Neural cell (in vitro differentiated cells): ENCODE results near the gene WDR33. TPM values are rescaled to one million over a fixed set of nuclear protein-coding genes. Genes with fewer than 3 reads are reported as not detected.

Experiments
- H2AFZ ChIP-seq: fragments of 200-600, 300-800 bp; sonication (generic), shearing (Covaris generic); 2 replicates; pipeline ENCODE4 v1.6.0; 2014; ENCODE audit warnings: low read depth, mild to moderate bottlenecking, antibody characterized with exemption, low read length, moderate library complexity
- H3F3A ChIP-seq: fragments of 200-600 bp; shearing (Covaris generic); 2 replicates; pipeline ENCODE4 v1.6.1; 2016; ENCODE audit warnings: mild to moderate bottlenecking, moderate library complexity, mixed read lengths, antibody characterized with exemption, low read length; ENCODE audit not compliant: insufficient read depth, poor library complexity, severe bottlenecking
- H3K27ac ChIP-seq: fragments of 200-600, 300-800 bp; sonication (generic), shearing (Covaris generic); 2 replicates; pipeline ENCODE4 v1.5.1; 2014; ENCODE audit warnings: mild to moderate bottlenecking, low read length, moderate library complexity
- H3K27me3 ChIP-seq: fragments of 300-800, 200-600 bp; sonication (generic), shearing (Covaris generic); 2 replicates; pipeline ENCODE4 v1.6.0; 2014; ENCODE audit warnings: mild to moderate bottlenecking, low read depth, low read length, moderate library complexity; ENCODE audit not compliant: insufficient read depth
- H3K36me3 ChIP-seq: fragments of 300-800, 200-600 bp; sonication (generic), shearing (Covaris generic); 2 replicates; pipeline ENCODE4 v1.5.1; 2014; ENCODE audit warnings: mild to moderate bottlenecking, antibody characterized with exemption, low read length, moderate library complexity; ENCODE audit not compliant: insufficient read depth
- H3K4me2 ChIP-seq: fragments of 300-800, 200-600 bp; sonication (generic), shearing (Covaris generic); 2 replicates; pipeline ENCODE4 v1.6.0; 2014; ENCODE audit warnings: mild to moderate bottlenecking, low read length
- H3K4me3 ChIP-seq: fragments of 300-800, 200-600 bp; sonication (generic), shearing (Covaris generic); 2 replicates; pipeline ENCODE4 v1.5.1; 2014; ENCODE audit warnings: mild to moderate bottlenecking, low read length, moderate library complexity
- H3K79me2 ChIP-seq: fragments of 200-600 bp; shearing (Covaris generic); replicated peaks from 2 replicates; pipeline ENCODE4 v1.6.0; 2014; ENCODE audit warnings: mild to moderate bottlenecking, low read length, moderate library complexity; ENCODE audit not compliant: insufficient read depth
- H3K9ac ChIP-seq: fragments of 300-800, 200-600 bp; sonication (generic), shearing (Covaris generic); 2 replicates; pipeline ENCODE4 v1.6.1; 2016; ENCODE audit warnings: mild to moderate bottlenecking, low read length, mixed read lengths
- H3K9me2 ChIP-seq: fragments of 200-600 bp; shearing (Covaris generic); 2 replicates; pipeline ENCODE4 v1.6.1; 2016; ENCODE audit warnings: mild to moderate bottlenecking, low read length, mixed read lengths; ENCODE audit not compliant: insufficient read depth
- H3K9me3 ChIP-seq: fragments of 200-600, 300-800 bp; sonication (generic), shearing (Covaris generic); 2 replicates; pipeline ENCODE4 v1.6.1; 2016; ENCODE audit warnings: mild to moderate bottlenecking, mixed run types, low read length, moderate library complexity, mixed read lengths
- H4K20me1 ChIP-seq: fragments of 200-600 bp; shearing (Covaris generic); 2 replicates; pipeline ENCODE4 v1.6.1; 2016; ENCODE audit warnings: mild to moderate bottlenecking, mixed run types; ENCODE audit not compliant: insufficient read depth
- EP300 ChIP-seq: fragments of 450-650 bp; conservative IDR thresholded peaks from 2 replicates; pipeline ENCODE4 v1.6.1; 2014; ENCODE audit warnings: antibody characterized with exemption, mild to moderate bottlenecking, moderate library complexity; ENCODE audit not compliant: poor library complexity, severe bottlenecking
- EZH2 ChIP-seq: fragments of 200-600, 300-800 bp; shearing (Covaris generic), sonication (generic); IDR thresholded peaks from 2 replicates; pipeline ENCODE4 v1.6.1; 2014; ENCODE audit warnings: antibody characterized with exemption, low read length, borderline replicate concordance, mild to moderate bottlenecking; ENCODE audit not compliant: insufficient read depth, poor library complexity, severe bottlenecking
- MXI1 ChIP-seq: fragments of 450-650 bp; conservative IDR thresholded peaks from 2 replicates; pipeline ENCODE4 v1.6.1; 2014; ENCODE audit warnings: antibody characterized with exemption, mild to moderate bottlenecking; ENCODE audit not compliant: poor library complexity, severe bottlenecking
- POLR2AphosphoS5 ChIP-seq: IDR thresholded peaks from 2 replicates; pipeline ENCODE4 v1.6.1; 2012
- RAD21 ChIP-seq: fragments of 450-650 bp; conservative IDR thresholded peaks from 2 replicates; pipeline ENCODE4 v1.6.1; 2014; ENCODE audit warnings: antibody characterized with exemption, mild to moderate bottlenecking, moderate library complexity
- SMC3 ChIP-seq: fragments of 450-650 bp; conservative IDR thresholded peaks from 2 replicates; pipeline ENCODE4 v1.6.1; 2014; ENCODE audit warnings: antibody characterized with exemption, mild to moderate bottlenecking, moderate library complexity; ENCODE audit not compliant: poor library complexity
- TAF1 ChIP-seq: IDR thresholded peaks from 2 replicates; pipeline ENCODE4 v1.6.1; 2012; ENCODE audit warnings: low read depth
- polyA plus RNA-seq: library from polyadenylated mRNA; depleted of rRNA; stranded (reverse); fragments of >200 nt; gene quantifications from 2 replicates; pipeline ENCODE4 v1.2.3, GENCODE V29; 2014
- TF ChIP-seq, protein P1 (sequence below): fragments of 450-650 bp; IDR thresholded peaks from 2 replicates; pipeline ENCODE4 v1.5.1; 2014; ENCODE audit warnings: antibody characterized with exemption, mild to moderate bottlenecking, moderate library complexity; ENCODE audit not compliant: poor library complexity, severe bottlenecking
- TF ChIP-seq, protein P2 (sequence below): IDR thresholded peaks from 2 replicates; pipeline ENCODE4 v1.6.1; 2012; ENCODE audit warnings: borderline replicate concordance

The WDR33 gene
- polyA plus RNA-seq, 1 donor from 2014 or later, result 58.7 TPM

GRCh38 chr2:127681976-127682857 lies 128.8 kb downstream of the WDR33 start (continued):
- TF ChIP-seq EZH2, result no peak
- TF ChIP-seq TAF1, result no peak
- TF ChIP-seq RAD21, result no peak

- no peak overlapping the region for H3K4me2 ChIP-seq
- TF ChIP-seq SMC3 (no peak), EZH2 (no peak), TAF1 (no peak), RAD21 (no peak), MXI1 (no peak), POLR2AphosphoS5 (no peak), EP300 (no peak)
- TF ChIP-seq, protein P1, sequence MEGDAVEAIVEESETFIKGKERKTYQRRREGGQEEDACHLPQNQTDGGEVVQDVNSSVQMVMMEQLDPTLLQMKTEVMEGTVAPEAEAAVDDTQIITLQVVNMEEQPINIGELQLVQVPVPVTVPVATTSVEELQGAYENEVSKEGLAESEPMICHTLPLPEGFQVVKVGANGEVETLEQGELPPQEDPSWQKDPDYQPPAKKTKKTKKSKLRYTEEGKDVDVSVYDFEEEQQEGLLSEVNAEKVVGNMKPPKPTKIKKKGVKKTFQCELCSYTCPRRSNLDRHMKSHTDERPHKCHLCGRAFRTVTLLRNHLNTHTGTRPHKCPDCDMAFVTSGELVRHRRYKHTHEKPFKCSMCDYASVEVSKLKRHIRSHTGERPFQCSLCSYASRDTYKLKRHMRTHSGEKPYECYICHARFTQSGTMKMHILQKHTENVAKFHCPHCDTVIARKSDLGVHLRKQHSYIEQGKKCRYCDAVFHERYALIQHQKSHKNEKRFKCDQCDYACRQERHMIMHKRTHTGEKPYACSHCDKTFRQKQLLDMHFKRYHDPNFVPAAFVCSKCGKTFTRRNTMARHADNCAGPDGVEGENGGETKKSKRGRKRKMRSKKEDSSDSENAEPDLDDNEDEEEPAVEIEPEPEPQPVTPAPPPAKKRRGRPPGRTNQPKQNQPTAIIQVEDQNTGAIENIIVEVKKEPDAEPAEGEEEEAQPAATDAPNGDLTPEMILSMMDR, result no peak
- TF ChIP-seq, protein P2, sequence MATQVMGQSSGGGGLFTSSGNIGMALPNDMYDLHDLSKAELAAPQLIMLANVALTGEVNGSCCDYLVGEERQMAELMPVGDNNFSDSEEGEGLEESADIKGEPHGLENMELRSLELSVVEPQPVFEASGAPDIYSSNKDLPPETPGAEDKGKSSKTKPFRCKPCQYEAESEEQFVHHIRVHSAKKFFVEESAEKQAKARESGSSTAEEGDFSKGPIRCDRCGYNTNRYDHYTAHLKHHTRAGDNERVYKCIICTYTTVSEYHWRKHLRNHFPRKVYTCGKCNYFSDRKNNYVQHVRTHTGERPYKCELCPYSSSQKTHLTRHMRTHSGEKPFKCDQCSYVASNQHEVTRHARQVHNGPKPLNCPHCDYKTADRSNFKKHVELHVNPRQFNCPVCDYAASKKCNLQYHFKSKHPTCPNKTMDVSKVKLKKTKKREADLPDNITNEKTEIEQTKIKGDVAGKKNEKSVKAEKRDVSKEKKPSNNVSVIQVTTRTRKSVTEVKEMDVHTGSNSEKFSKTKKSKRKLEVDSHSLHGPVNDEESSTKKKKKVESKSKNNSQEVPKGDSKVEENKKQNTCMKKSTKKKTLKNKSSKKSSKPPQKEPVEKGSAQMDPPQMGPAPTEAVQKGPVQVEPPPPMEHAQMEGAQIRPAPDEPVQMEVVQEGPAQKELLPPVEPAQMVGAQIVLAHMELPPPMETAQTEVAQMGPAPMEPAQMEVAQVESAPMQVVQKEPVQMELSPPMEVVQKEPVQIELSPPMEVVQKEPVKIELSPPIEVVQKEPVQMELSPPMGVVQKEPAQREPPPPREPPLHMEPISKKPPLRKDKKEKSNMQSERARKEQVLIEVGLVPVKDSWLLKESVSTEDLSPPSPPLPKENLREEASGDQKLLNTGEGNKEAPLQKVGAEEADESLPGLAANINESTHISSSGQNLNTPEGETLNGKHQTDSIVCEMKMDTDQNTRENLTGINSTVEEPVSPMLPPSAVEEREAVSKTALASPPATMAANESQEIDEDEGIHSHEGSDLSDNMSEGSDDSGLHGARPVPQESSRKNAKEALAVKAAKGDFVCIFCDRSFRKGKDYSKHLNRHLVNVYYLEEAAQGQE, result no peak
- no peaks in the 10 kb centered on the region for H3K9me2 ChIP-seq
- no peaks in the 10 kb centered on the region for H3F3A ChIP-seq
- H3K27me3 ChIP-seq, result peaks cover 5% of the 10 kb centered on the region
- H3K27ac ChIP-seq, result no peak overlapping the region
- H3K9me3 ChIP-seq, result no peaks in the 10 kb centered on the region
- no peak overlapping the region for H3K4me3 ChIP-seq
- H3K36me3 ChIP-seq, result no peaks in the 10 kb centered on the region
- H2AFZ ChIP-seq, result no peak overlapping the region
- H3K9ac ChIP-seq, result no peak overlapping the region
- no peaks in the 10 kb centered on the region for H4K20me1 ChIP-seq
- no peaks in the 10 kb centered on the region for H3K79me2 ChIP-seq
Observed at GRCh38 chr2:127681288-127681804, 129.6 kb downstream of the WDR33 start.

- H3F3A ChIP-seq, result no peaks in the 10 kb centered on the region
Observed at GRCh38 chr2:127680706-127681287, 130.2 kb downstream of the WDR33 start.

More at GRCh38 chr2:127680706-127681287, 130.2 kb downstream of the WDR33 start:
- H3K79me2 ChIP-seq, result no peaks in the 10 kb centered on the region
- H3K4me3 ChIP-seq, result no peak overlapping the region
- no peak overlapping the region for H3K4me2 ChIP-seq
- H3K9ac ChIP-seq, result no peak overlapping the region
- H3K9me3 ChIP-seq, result no peaks in the 10 kb centered on the region
- H3K27ac ChIP-seq, result no peak overlapping the region
- no peak overlapping the region for H2AFZ ChIP-seq
- H3K9me2 ChIP-seq, result no peaks in the 10 kb centered on the region
- H4K20me1 ChIP-seq, result no peaks in the 10 kb centered on the region
- H3K36me3 ChIP-seq, result no peaks in the 10 kb centered on the region
- TF ChIP-seq MXI1, result no peak
- TF ChIP-seq, protein P2, result no peak
- no peak for TF ChIP-seq EP300
- TF ChIP-seq TAF1, result no peak
- TF ChIP-seq SMC3, result no peak
- TF ChIP-seq, protein P1, result no peak
- TF ChIP-seq RAD21, result no peak
- TF ChIP-seq POLR2AphosphoS5, result no peak
- TF ChIP-seq EZH2, result no peak
- H3K27me3 ChIP-seq, result peaks cover 11% of the 10 kb centered on the region
